Neural progenitor cell (in vitro differentiated cells): ENCODE data around the gene KIAA1217.

Experiments
- CTCF ChIP-seq: fragments of 200-600 bp; sonication (generic); IDR thresholded peaks from 2 replicates; pipeline ENCODE4 v1.5.1; 2017; ENCODE audit warnings: antibody characterized with exemption, mild to moderate bottlenecking
- EZH2 ChIP-seq: fragments of 200-600 bp; sonication (generic); IDR thresholded peaks from 2 replicates; pipeline ENCODE4 v1.6.1; 2017; ENCODE audit warnings: antibody characterized with exemption, mild to moderate bottlenecking, moderate library complexity
- EZH2phosphoT487 ChIP-seq: fragments of 200-600 bp; sonication (generic); IDR thresholded peaks from 2 replicates; pipeline ENCODE4 v1.6.1; 2017; ENCODE audit warnings: antibody characterized with exemption

GRCh38 chr10:24341897-24342296, 133.0 kb downstream of the KIAA1217 start:
- TF ChIP-seq CTCF: no peak
- TF ChIP-seq EZH2: no peak
- TF ChIP-seq EZH2phosphoT487: no peak
